Stomach (tissue), 9 donors: ENCODE data around the gene NUB1. TPM values are rescaled to one million over a fixed set of nuclear protein-coding genes. Genes with fewer than 3 reads are reported as not detected.

Source experiments
- DNase-seq, 2 donors: peaks; one replicate each; pipeline versions ENCODE4 v3.0.0 to v3.0.0-alpha.2; 2013 to 2019
- H3K27ac ChIP-seq, 5 donors: fragments of 200-600 bp in 4 of 5; sonication (generic) in 4 of 5; one replicate each; pipeline ENCODE4 v1.5.1; 2013 to 2019; ENCODE audit warnings: mild to moderate bottlenecking in 1 of 5, moderate library complexity in 1 of 5
- H3K27me3 ChIP-seq, 3 donors: fragments of 200-600 bp; sonication (generic); one replicate each; pipeline ENCODE4 v1.5.1; 2017 to 2019; ENCODE audit warnings: mixed run types in 1 of 3
- H3K36me3 ChIP-seq, 4 donors: fragments of 200-600 bp; sonication (generic); 1 replicate in 3 of 4; 2 replicates in 1 of 4; pipeline ENCODE4 v1.5.1; 2016 to 2019
- H3K4me1 ChIP-seq, 4 donors: fragments of 200-600 bp; sonication (generic); one replicate each; pipeline ENCODE4 v1.5.1; 2016 to 2019
- H3K4me3 ChIP-seq, 4 donors: fragments of 200-600 bp; sonication (generic) in 3 of 4; one replicate each; pipeline ENCODE4 v1.5.1; 2016 to 2019; ENCODE audit warnings: mild to moderate bottlenecking in 1 of 4
- H3K9me3 ChIP-seq, 4 donors: fragments of 200-600 bp; sonication (generic); one replicate each; pipeline ENCODE4 v1.5.1; 2016 to 2019
- CTCF ChIP-seq, 7 experiments: fragments of 450-650 bp in 4 of 7; fragments of 200-600 bp in 3 of 7; sonication (generic) in 3 of 7; IDR thresholded peaks; one replicate each; pipeline ENCODE4 v1.5.1; 2016 to 2019; ENCODE audit warnings: antibody characterized with exemption in 7 of 7, control low read depth in 2 of 7, mild to moderate bottlenecking in 1 of 7
- EP300 ChIP-seq: sonication (generic); formaldehyde crosslinking; IDR thresholded peaks from one replicate; pipeline ENCODE4 v1.6.1; 2017; ENCODE audit warnings: antibody characterized with exemption
- POLR2A ChIP-seq, 4 donors: fragments of 450-650 bp; IDR thresholded peaks; one replicate each; pipeline ENCODE4 v1.6.1; 2016; ENCODE audit warnings: antibody characterized with exemption in 4 of 4, control low read depth in 2 of 4, mild to moderate bottlenecking in 1 of 4, moderate library complexity in 1 of 4
- POLR2AphosphoS5 ChIP-seq, 3 donors: sonication (generic); formaldehyde crosslinking; IDR thresholded peaks; one replicate each; pipeline ENCODE4 v1.6.1; 2016; ENCODE audit warnings: antibody characterized with exemption in 3 of 3
- WGBS, 5 donors: extraction: QIAGEN DNeasy Blood & Tissue Kit in 3 of 5; methylation state at CpG; one replicate each; pipeline versions ENCODE4 v1.1.5 to v1.1.7; 2013 to 2018; 5-methylcytosine and 5-hydroxymethylcytosine counted together
- intact Hi-C: fragments of 100-400 bp; cut with DNase I; formaldehyde crosslinking; loops from one replicate; pipeline ENCODE4 v1.15.1; 2023; ENCODE audit warnings: low total_unique reads
- polyA plus RNA-seq, 3 donors: library from polyadenylated mRNA; stranded (reverse); fragments of 200-250 nt; gene quantifications; one replicate each; pipeline ENCODE4 v1.2.3, GENCODE V29; 2013
- total RNA-seq, 5 donors: library from RNA; depleted of rRNA; stranded (reverse); fragments of >200 nt; gene quantifications; one replicate each; pipeline versions ENCODE4 v1.1.0 to v1.2.3, GENCODE V29; 2014 to 2016
- donor health status: healthy with polysubstance abuse.
- donor health status: Bipolar disorder and iron deficiency.
- donor health status: healthy.

Gene NUB1
- total and polyA plus RNA-seq, 8 donors, result 16.3 to 121 (median 32.5) TPM

GRCh38 chr7:151396328-151396970 is 54.8 kb downstream of the NUB1 start:
- H3K4me1 ChIP-seq, result no peaks in the 10 kb centered on the region
- intact Hi-C loops, result no loop called here
- H3K27me3 ChIP-seq, result peaks cover 0 to 33% (median 0%) of the 10 kb centered on the region in 3 donors
- no peak for TF ChIP-seq POLR2AphosphoS5 (IDR thresholded peaks at IDR 0.05)
- no peak for TF ChIP-seq CTCF (IDR thresholded peaks at IDR 0.05)
- no peak for TF ChIP-seq POLR2A (IDR thresholded peaks at IDR 0.05)
- no peak for TF ChIP-seq EP300
- H3K36me3 ChIP-seq, result no peaks in the 10 kb centered on the region
- no peak overlapping the region for H3K27ac ChIP-seq
- DNase-seq, result no peak
- no peak overlapping the region for H3K4me3 ChIP-seq
- 88 to 92% (median 91%) methylated on average over 9 to 10 of the region's 10 CpGs for WGBS, 5 donors
- H3K9me3 ChIP-seq, result no peaks in the 10 kb centered on the region

GRCh38 chr7:151397026-151397425 is 55.4 kb downstream of the NUB1 start:
- no peaks in the 10 kb centered on the region for H3K9me3 ChIP-seq
- H3K36me3 ChIP-seq, result no peaks in the 10 kb centered on the region
- no peak for DNase-seq
- intact Hi-C loops, result no loop called here
- no peak overlapping the region for H3K27ac ChIP-seq
- peaks cover 0 to 33% (median 0%) of the 10 kb centered on the region in 3 donors for H3K27me3 ChIP-seq
- H3K4me1 ChIP-seq, result no peaks in the 10 kb centered on the region
- WGBS, 5 donors, result 82 to 93% (median 90%) methylated on average over 10 to 13 of the region's 13 CpGs
- TF ChIP-seq EP300 (no peak), POLR2AphosphoS5 (IDR thresholded peaks at IDR 0.05) (no peak), POLR2A (IDR thresholded peaks at IDR 0.05) (no peak), CTCF (IDR thresholded peaks at IDR 0.05) (no peak)
- H3K4me3 ChIP-seq, result no peak overlapping the region

- Histone ChIP-seq H3K27ac (no peak overlapping the region), H3K36me3 (no peaks in the 10 kb centered on the region), H3K27me3 (peaks cover 0 to 23% (median 0%) of the 10 kb centered on the region in 3 donors), H3K4me1 (peaks cover 0 to 7% (median 2%) of the 10 kb centered on the region in 4 donors), H3K9me3 (no peaks in the 10 kb centered on the region), H3K4me3 (no peak overlapping the region)
- 89 to 93% (median 92%) methylated on average over 19 of the region's 19 CpGs for WGBS, 5 donors
- no peak for DNase-seq
- TF ChIP-seq POLR2AphosphoS5 (IDR thresholded peaks at IDR 0.05) (no peak), EP300 (no peak), POLR2A (IDR thresholded peaks at IDR 0.05) (no peak), CTCF (IDR thresholded peaks at IDR 0.05) (no peak)
- intact Hi-C loops, result no loop called here
These were observed 57.1 kb downstream of the NUB1 start for GRCh38 chr7:151398446-151399304.

- Histone ChIP-seq H3K9me3 (no peaks in the 10 kb centered on the region), H3K27me3 (peaks cover 0 to 17% (median 0%) of the 10 kb centered on the region in 3 donors), H3K27ac (no peak overlapping the region), H3K36me3 (no peaks in the 10 kb centered on the region), H3K4me1 (peaks cover 2 to 12% (median 8%) of the 10 kb centered on the region in 4 donors), H3K4me3 (no peak overlapping the region)
- intact Hi-C loops, result no loop called here
- 90 to 94% (median 92%) methylated on average over 7 of the region's 7 CpGs for WGBS, 5 donors
- DNase-seq, result no peak
- no peak for TF ChIP-seq POLR2A (IDR thresholded peaks at IDR 0.05)
- TF ChIP-seq CTCF (IDR thresholded peaks at IDR 0.05), result no peak
- TF ChIP-seq EP300, result no peak
- TF ChIP-seq POLR2AphosphoS5 (IDR thresholded peaks at IDR 0.05), result no peak
These were observed 57.6 kb downstream of the NUB1 start for GRCh38 chr7:151399305-151399601.
